Measurements from ENCODE around the gene DEK. TPM values are rescaled to one million over a fixed set of nuclear protein-coding genes. Genes with fewer than 3 reads are reported as not detected.

DEK gene
- total RNA-seq, 1 donor from 2014 or later: 64.9 TPM

DNA sequence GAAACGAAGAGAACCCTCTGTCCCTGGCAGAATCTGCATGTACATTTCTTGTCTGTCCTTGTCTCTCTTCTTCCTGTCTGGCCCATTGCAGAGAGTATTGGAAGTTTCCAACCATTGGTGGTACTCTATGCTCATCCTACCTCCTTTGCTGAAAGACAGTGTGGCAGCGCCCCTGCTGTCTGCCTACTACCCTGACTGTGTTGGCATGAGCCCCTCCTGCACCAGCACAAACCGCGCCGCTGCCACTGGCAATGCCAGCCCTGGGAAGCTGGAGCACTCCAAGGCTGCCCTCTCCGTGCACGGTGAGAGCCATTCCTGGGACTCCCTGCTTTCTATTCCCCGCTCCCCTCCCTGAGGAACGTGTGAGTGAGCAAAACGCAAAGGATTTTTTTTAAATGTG, 76.6 kb downstream of the DEK start:
- Histone ChIP-seq H3K9me3 (no peaks in the 10 kb centered on the region), H3K27me3 (no peaks in the 10 kb centered on the region), H3K27ac (no peak overlapping the region), H3K4me3 (no peak overlapping the region), H3K4me1 (peaks cover 12% of the 10 kb centered on the region), H3K36me3 (no peaks in the 10 kb centered on the region)
- TF ChIP-seq, protein P1, sequence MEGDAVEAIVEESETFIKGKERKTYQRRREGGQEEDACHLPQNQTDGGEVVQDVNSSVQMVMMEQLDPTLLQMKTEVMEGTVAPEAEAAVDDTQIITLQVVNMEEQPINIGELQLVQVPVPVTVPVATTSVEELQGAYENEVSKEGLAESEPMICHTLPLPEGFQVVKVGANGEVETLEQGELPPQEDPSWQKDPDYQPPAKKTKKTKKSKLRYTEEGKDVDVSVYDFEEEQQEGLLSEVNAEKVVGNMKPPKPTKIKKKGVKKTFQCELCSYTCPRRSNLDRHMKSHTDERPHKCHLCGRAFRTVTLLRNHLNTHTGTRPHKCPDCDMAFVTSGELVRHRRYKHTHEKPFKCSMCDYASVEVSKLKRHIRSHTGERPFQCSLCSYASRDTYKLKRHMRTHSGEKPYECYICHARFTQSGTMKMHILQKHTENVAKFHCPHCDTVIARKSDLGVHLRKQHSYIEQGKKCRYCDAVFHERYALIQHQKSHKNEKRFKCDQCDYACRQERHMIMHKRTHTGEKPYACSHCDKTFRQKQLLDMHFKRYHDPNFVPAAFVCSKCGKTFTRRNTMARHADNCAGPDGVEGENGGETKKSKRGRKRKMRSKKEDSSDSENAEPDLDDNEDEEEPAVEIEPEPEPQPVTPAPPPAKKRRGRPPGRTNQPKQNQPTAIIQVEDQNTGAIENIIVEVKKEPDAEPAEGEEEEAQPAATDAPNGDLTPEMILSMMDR (IDR thresholded peaks at IDR 0.05): no peak
- ATAC-seq (no peak), DNase-seq (no peak)
- intact Hi-C loops (cut with DNase I): no loop called here

DNA sequence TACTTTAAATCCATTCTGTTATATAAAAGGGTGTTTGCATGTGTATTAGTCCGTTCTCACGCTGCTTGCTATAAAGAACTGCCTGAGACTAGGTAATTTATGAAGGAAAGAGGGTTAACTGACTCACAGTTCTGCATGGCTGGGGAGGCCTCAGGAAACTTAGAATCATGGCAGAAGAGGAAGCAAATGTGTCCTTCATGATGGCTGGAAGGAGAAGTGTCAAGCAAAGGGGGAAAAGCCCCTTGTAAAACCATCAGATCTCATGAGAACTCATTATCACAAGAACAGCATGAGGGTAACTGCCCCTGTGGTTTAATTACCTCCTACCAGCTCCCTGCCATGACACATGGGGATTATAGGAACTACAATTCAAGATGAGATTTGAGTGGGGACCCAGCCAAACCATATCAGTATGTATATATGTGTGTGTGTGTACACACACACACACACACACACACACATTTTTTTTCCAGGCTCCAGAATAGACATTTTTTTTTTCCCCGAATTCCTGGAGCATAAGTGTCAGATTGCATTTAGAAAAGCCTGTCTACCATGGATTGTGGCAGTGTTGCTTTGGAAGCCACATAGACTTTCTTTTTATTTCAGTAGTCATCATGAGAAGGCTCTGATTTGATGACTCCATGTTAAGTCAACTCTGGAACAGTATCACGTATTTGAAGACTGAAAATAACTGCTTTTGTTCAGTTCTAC, 77.6 kb downstream of the DEK start:
- DNase-seq (no peak), ATAC-seq (no peak)
- intact Hi-C loops (cut with DNase I): no loop called here
- Histone ChIP-seq H3K27ac (peak overlapping the region; percentile 51), H3K36me3 (no peaks in the 10 kb centered on the region), H3K4me3 (no peak overlapping the region), H3K4me1 (peaks cover 12% of the 10 kb centered on the region), H3K27me3 (no peaks in the 10 kb centered on the region), H3K9me3 (no peaks in the 10 kb centered on the region)
- TF ChIP-seq, protein P1 (IDR thresholded peaks at IDR 0.05): no peak

DNA sequence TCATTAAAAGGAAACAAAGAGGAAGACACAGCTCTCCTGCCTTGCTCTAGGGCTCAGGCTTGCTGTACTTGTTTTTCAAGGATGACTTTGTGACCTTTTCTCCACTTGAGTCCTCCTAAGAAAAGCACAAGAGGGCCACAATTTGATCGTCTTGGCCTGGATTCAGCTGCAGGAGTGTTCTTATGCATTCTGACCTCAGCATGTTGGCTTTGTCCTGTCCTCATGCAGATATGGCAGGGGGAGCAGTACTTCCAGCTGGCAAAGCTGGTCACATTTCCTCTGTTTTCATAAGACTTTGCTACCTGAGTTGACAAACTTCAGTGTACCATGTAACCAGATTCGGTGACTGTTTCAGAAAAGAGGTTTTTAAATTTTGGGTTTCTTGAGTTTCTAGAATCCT, 78.3 kb downstream of the DEK start:
- Histone ChIP-seq H3K4me3 (no peak overlapping the region), H3K27me3 (no peaks in the 10 kb centered on the region), H3K27ac (peak overlapping the region; percentile 51), H3K36me3 (no peaks in the 10 kb centered on the region), H3K4me1 (peaks cover 12% of the 10 kb centered on the region), H3K9me3 (no peaks in the 10 kb centered on the region)
- no peak for DNase-seq
- peak; percentile 93 for ATAC-seq
- intact Hi-C loops (cut with DNase I): no loop called here
- TF ChIP-seq, protein P1 (IDR thresholded peaks at IDR 0.05): no peak

DNA sequence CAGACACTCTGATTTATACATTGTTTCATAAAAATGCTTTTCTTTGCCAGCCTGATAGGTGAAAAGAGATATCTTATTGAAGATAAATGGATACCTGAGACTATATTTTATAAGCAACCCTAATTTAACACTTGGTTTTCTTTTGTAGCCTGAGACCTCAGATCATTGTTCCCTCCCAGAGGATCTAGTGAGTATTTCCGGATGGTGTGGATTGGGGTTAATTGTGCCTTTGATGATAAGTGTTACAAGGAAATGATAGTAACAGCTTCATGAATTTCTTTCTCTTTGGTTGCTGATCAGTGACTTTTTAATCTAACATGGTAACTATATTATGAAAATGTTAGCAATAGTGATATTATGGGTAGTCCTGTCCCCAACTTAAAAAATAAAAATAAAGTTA, 78.7 kb downstream of the DEK start:
- H3K27ac ChIP-seq: peak overlapping the region; percentile 14
- TF ChIP-seq, protein P1 (IDR thresholded peaks at IDR 0.05): no peak
- no peaks in the 10 kb centered on the region for H3K27me3 ChIP-seq
- intact Hi-C loops (cut with DNase I): no loop called here
- H3K4me3 ChIP-seq: no peak overlapping the region
- no peaks in the 10 kb centered on the region for H3K36me3 ChIP-seq
- peak; percentile 37 for ATAC-seq
- peaks cover 12% of the 10 kb centered on the region for H3K4me1 ChIP-seq
- no peak for DNase-seq
- H3K9me3 ChIP-seq: no peaks in the 10 kb centered on the region

DNA sequence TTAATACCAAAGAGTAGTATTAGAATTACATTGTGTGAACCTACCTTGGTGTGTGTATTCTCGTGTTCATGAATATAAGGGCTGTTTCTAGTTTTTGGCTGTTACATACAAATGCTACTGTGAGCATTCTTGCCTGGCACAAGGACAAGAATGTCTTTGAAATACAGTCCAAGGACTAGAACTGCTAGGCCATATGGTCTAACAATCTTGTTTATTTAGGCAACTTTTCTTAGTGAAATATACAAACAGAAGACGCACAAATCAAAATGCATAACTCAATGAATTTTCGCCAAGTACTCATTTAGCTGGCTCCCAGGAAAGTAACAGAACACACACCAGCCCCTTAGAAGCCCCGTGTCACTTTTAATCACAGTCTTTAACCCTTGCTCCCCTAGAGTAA, 80.6 kb downstream of the DEK start:
- no peak for ATAC-seq
- no peaks in the 10 kb centered on the region for H3K9me3 ChIP-seq
- intact Hi-C loops (cut with DNase I): no loop called here
- no peaks in the 10 kb centered on the region for H3K36me3 ChIP-seq
- no peak for DNase-seq
- H3K27ac ChIP-seq: no peak overlapping the region
- H3K4me3 ChIP-seq: no peak overlapping the region
- peaks cover 12% of the 10 kb centered on the region for H3K4me1 ChIP-seq
- H3K27me3 ChIP-seq: no peaks in the 10 kb centered on the region
- TF ChIP-seq, protein P1 (IDR thresholded peaks at IDR 0.05): no peak

DNA sequence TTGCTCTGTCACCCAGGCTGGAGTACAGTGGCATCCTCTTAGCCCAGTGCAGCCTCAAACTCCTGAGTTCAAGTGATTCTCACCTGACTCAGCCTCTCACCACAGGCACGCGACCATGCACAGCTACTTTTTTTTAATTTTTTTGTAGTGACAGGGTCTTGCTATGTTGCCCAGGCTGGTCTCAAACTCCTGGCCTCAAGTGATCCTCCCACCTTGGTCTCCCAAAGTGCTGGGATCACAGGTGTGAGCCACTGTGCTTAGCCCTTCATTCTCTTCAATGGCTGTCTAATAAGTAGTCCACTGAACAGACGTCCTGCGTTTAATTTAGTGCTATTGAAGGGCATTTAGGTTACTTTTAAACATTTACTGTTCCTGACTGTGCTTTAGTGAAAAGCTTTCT, 81.8 kb downstream of the DEK start:
- H3K4me3 ChIP-seq: no peak overlapping the region
- ATAC-seq: no peak
- H3K27me3 ChIP-seq: no peaks in the 10 kb centered on the region
- no peak overlapping the region for H3K27ac ChIP-seq
- H3K36me3 ChIP-seq: no peaks in the 10 kb centered on the region
- DNase-seq: no peak
- H3K9me3 ChIP-seq: no peaks in the 10 kb centered on the region
- intact Hi-C loops (cut with DNase I): no loop called here
- peaks cover 12% of the 10 kb centered on the region for H3K4me1 ChIP-seq
- TF ChIP-seq, protein P1 (IDR thresholded peaks at IDR 0.05): no peak
